H9 (cell line): Measurements from ENCODE around the gene CDK15. TPM values are rescaled to one million over a fixed set of nuclear protein-coding genes. Genes with fewer than 3 reads are reported as not detected.

ENCODE experiments used
- DNase-seq: peaks from one replicate; pipeline ENCODE4 v3.0.0-alpha.2; 2017
- H2AFZ ChIP-seq: one replicate; pipeline ENCODE4 v1.6.1; 2013; ENCODE audit warnings: mild to moderate bottlenecking, low read length, control low read depth, moderate library complexity
- H2AK5ac ChIP-seq: 2 replicates; pipeline ENCODE4 v1.6.1; 2013; ENCODE audit warnings: low read length, control low read depth, mixed read lengths; ENCODE audit not compliant: insufficient read length
- H2BK120ac ChIP-seq: one replicate; pipeline ENCODE4 v1.6.1; 2013; ENCODE audit warnings: low read depth, mild to moderate bottlenecking, low read length, control low read depth, inconsistent platforms; ENCODE audit not compliant: poor library complexity, severe bottlenecking
- H2BK12ac ChIP-seq: 2 replicates; pipeline ENCODE4 v1.6.1; 2013; ENCODE audit warnings: low read length, control low read depth, mixed read lengths, low read depth; ENCODE audit not compliant: insufficient read length
- H2BK15ac ChIP-seq: 2 replicates; pipeline ENCODE4 v1.6.1; 2013; ENCODE audit warnings: low read depth, low read length, control low read depth
- H2BK20ac ChIP-seq: one replicate; pipeline ENCODE4 v1.6.1; 2013; ENCODE audit warnings: low read depth, mild to moderate bottlenecking, low read length, control low read depth, inconsistent platforms; ENCODE audit not compliant: poor library complexity, severe bottlenecking
- H2BK5ac ChIP-seq: 2 replicates; pipeline ENCODE4 v1.6.1; 2013; ENCODE audit warnings: low read length, control low read depth, mixed read lengths; ENCODE audit not compliant: insufficient read length
- H3K14ac ChIP-seq: 2 replicates; pipeline ENCODE4 v1.6.1; 2013; ENCODE audit warnings: low read length, control low read depth; ENCODE audit not compliant: insufficient read depth
- H3K18ac ChIP-seq: 2 replicates; pipeline ENCODE4 v1.6.1; 2013; ENCODE audit warnings: low read depth, mild to moderate bottlenecking, mixed read lengths, low read length, control low read depth; ENCODE audit not compliant: insufficient read length
- H3K23ac ChIP-seq: 2 replicates; pipeline ENCODE4 v1.6.1; 2013; ENCODE audit warnings: low read length, control low read depth, mixed read lengths, low read depth; ENCODE audit not compliant: insufficient read length
- H3K23me2 ChIP-seq: 2 replicates; pipeline ENCODE4 v1.6.1; 2013; ENCODE audit warnings: low read depth, mild to moderate bottlenecking, mixed read lengths, low read length, control low read depth; ENCODE audit not compliant: insufficient read length, poor library complexity, severe bottlenecking
- H3K27ac ChIP-seq: 2 replicates; pipeline ENCODE4 v1.5.1; 2013; ENCODE audit warnings: low read length, control low read depth, mixed read lengths, low read depth; ENCODE audit not compliant: insufficient read length
- H3K27me3 ChIP-seq: 2 replicates; pipeline ENCODE4 v1.6.1; 2013; ENCODE audit warnings: low read length, control low read depth, inconsistent platforms; ENCODE audit not compliant: insufficient read depth
- H3K4ac ChIP-seq: 2 replicates; pipeline ENCODE4 v1.6.1; 2013; ENCODE audit warnings: low read depth, mild to moderate bottlenecking, control low read depth, inconsistent platforms, low read length, moderate library complexity
- H3K4me1 ChIP-seq: 2 replicates; pipeline ENCODE4 v1.6.1; 2013; ENCODE audit warnings: low read length, control low read depth, inconsistent platforms; ENCODE audit not compliant: insufficient read depth
- H3K4me2 ChIP-seq: 2 replicates; pipeline ENCODE4 v1.6.1; 2013; ENCODE audit warnings: low read length, control low read depth, mixed read lengths; ENCODE audit not compliant: insufficient read length, insufficient read depth
- H3K56ac ChIP-seq: 2 replicates; pipeline ENCODE4 v1.6.1; 2013; ENCODE audit warnings: low read depth, mild to moderate bottlenecking, mixed read lengths, low read length, control low read depth; ENCODE audit not compliant: insufficient read length
- H3K79me1 ChIP-seq: 2 replicates; pipeline ENCODE4 v1.6.1; 2013; ENCODE audit warnings: low read depth, mild to moderate bottlenecking, moderate library complexity, low read length, control low read depth, inconsistent platforms; ENCODE audit not compliant: insufficient read depth, poor library complexity, severe bottlenecking
- H3K79me2 ChIP-seq: 2 replicates; pipeline ENCODE4 v1.6.1; 2013; ENCODE audit warnings: low read length, control low read depth, inconsistent platforms; ENCODE audit not compliant: insufficient read depth
- H3K9ac ChIP-seq: 2 replicates; pipeline ENCODE4 v1.6.1; 2013; ENCODE audit warnings: low read length, control low read depth, mixed read lengths; ENCODE audit not compliant: insufficient read length; ENCODE audit errors: extremely low read depth
- H3K9me3 ChIP-seq: one replicate; pipeline ENCODE4 v1.6.1; 2013; ENCODE audit warnings: low read depth, low read length, inconsistent platforms; ENCODE audit not compliant: control insufficient read depth
- H3T11ph ChIP-seq: one replicate; pipeline ENCODE4 v1.6.1; 2013; ENCODE audit warnings: mild to moderate bottlenecking, low read length, control low read depth, inconsistent platforms
- H4K20me1 ChIP-seq: one replicate; pipeline ENCODE4 v1.6.1; 2013; ENCODE audit not compliant: control insufficient read depth, insufficient read length, insufficient read depth
- H4K5ac ChIP-seq: 2 replicates; pipeline ENCODE4 v1.6.1; 2013; ENCODE audit warnings: low read depth, mild to moderate bottlenecking, mixed read lengths, low read length, control low read depth; ENCODE audit not compliant: insufficient read length
- H4K8ac ChIP-seq: replicated peaks from 2 replicates; pipeline ENCODE4 v1.6.1; 2013; ENCODE audit warnings: low read length, control low read depth, mixed read lengths, low read depth; ENCODE audit not compliant: insufficient read length
- H4K91ac ChIP-seq: 2 replicates; pipeline ENCODE4 v1.6.1; 2013; ENCODE audit warnings: low read depth, mild to moderate bottlenecking, moderate library complexity, mixed read lengths, low read length, control low read depth; ENCODE audit not compliant: insufficient read length
- H3K27ac Mint-ChIP-seq, 3 experiments: 2 replicates in 2 of 3; 3 replicates in 1 of 3; pipeline ENCODE4 v1.8.0; 2020 to 2021; ENCODE audit warnings: mixed read lengths in 3 of 3, mild to moderate bottlenecking in 1 of 3, moderate library complexity in 1 of 3
- H3K27me3 Mint-ChIP-seq: 2 replicates; pipeline ENCODE4 v1.8.0; 2021; ENCODE audit warnings: low read depth, mild to moderate bottlenecking, moderate library complexity, mixed read lengths
- H3K36me3 Mint-ChIP-seq, 3 experiments: 2 replicates in 2 of 3; 3 replicates in 1 of 3; pipeline ENCODE4 v1.8.0; 2020 to 2021; ENCODE audit warnings: low read depth in 3 of 3, mixed read lengths in 3 of 3; ENCODE audit not compliant: insufficient read depth in 1 of 3
- H3K4me1 Mint-ChIP-seq, 2 experiments: 2 replicates each; pipeline ENCODE4 v1.8.0; 2020; ENCODE audit warnings: mixed read lengths in 2 of 2
- H3K4me3 Mint-ChIP-seq, 2 experiments: 2 replicates in 1 of 2; 3 replicates in 1 of 2; pipeline ENCODE4 v1.8.0; 2020 to 2021; ENCODE audit warnings: mild to moderate bottlenecking in 2 of 2, mixed read lengths in 2 of 2, moderate library complexity in 1 of 2
- H3K9me3 Mint-ChIP-seq, 2 experiments: 2 replicates in 1 of 2; 3 replicates in 1 of 2; pipeline ENCODE4 v1.8.0; 2020; ENCODE audit warnings: mild to moderate bottlenecking in 2 of 2, mixed read lengths in 2 of 2, moderate library complexity in 1 of 2
- CTCF ChIP-seq: fragments of 200-600 bp; sonication (generic); conservative IDR thresholded peaks from 3 replicates; pipeline ENCODE4 v1.8.0; 2021; ENCODE audit warnings: antibody characterized with exemption, mild to moderate bottlenecking
- WGBS: extraction: QIAGEN DNeasy Blood & Tissue Kit; methylation state at CpG from one replicate; pipeline ENCODE4 v1.1.7; 2013; ENCODE audit warnings: missing lambda C conversion rate, low lambda C conversion rate, mixed read lengths; ENCODE audit not compliant: insufficient read length; ENCODE audit errors: extremely low coverage; 5-methylcytosine and 5-hydroxymethylcytosine counted together
- total RNA-seq: library from RNA; stranded (reverse); gene quantifications from 2 replicates; pipeline ENCODE4 v1.2.1, GENCODE V29; 2021

Gene CDK15
- total RNA-seq, 1 experiment from 2014 or later: not detected

- Mint-ChIP-seq H3K27me3 (no peaks in the 10 kb centered on the region), H3K4me1 (no peaks in the 10 kb centered on the region)
- no peak overlapping the region for H3K9ac ChIP-seq
These were observed 46.8 kb upstream of the CDK15 start for GRCh38 chr2:201759567-201759966.

More at GRCh38 chr2:201759567-201759966, 46.8 kb upstream of the CDK15 start:
- Histone ChIP-seq H3T11ph (no peak overlapping the region), H3K9me3 (no peaks in the 10 kb centered on the region), H2BK20ac (no peak overlapping the region), H2AK5ac (no peak overlapping the region), H2BK120ac (no peak overlapping the region), H3K18ac (no peak overlapping the region), H2BK15ac (no peak overlapping the region), H3K4me2 (no peak overlapping the region), H3K27me3 (no peaks in the 10 kb centered on the region), H3K79me2 (no peaks in the 10 kb centered on the region), H3K56ac (no peak overlapping the region), H3K14ac (no peak overlapping the region), H4K5ac (no peak overlapping the region), H4K91ac (no peak overlapping the region), H2BK5ac (no peak overlapping the region), H3K4me1 (no peaks in the 10 kb centered on the region), H3K23me2 (no peaks in the 10 kb centered on the region), H4K20me1 (no peaks in the 10 kb centered on the region), H3K27ac (no peak overlapping the region), H3K4ac (no peak overlapping the region), H4K8ac (no peak overlapping the region), H2AFZ (no peak overlapping the region), H3K79me1 (no peaks in the 10 kb centered on the region), H3K23ac (no peak overlapping the region), H2BK12ac (no peak overlapping the region)
- no CpG with 5 or more reads among the region's 1 CpG for WGBS
- no peak for TF ChIP-seq CTCF
- H3K9me3 Mint-ChIP-seq: no peaks in the 10 kb centered on the region
- H3K27ac Mint-ChIP-seq: no peak overlapping the region
- H3K4me3 Mint-ChIP-seq: no peak overlapping the region
- DNase-seq: no peak
- H3K36me3 Mint-ChIP-seq: peaks cover 6 to 34% (median 33%) of the 10 kb centered on the region in 3 experiments; a peak in 6 of 7 replicates
